K562 (cell line): ENCODE data around the gene ARPC4. TPM values are rescaled to one million over a fixed set of nuclear protein-coding genes. Genes with fewer than 3 reads are reported as not detected.

Source experiments
- ATF3 ChIP-seq, 2 experiments: fragments of 450-650 bp in 1 of 2; sonication (generic) in 1 of 2; formaldehyde crosslinking in 1 of 2; IDR thresholded peaks in 1 of 2; conservative IDR thresholded peaks in 1 of 2; 2 replicates each; pipeline versions ENCODE4 v1.6.1 to v1.8.1; 2016 to 2023; ENCODE audit warnings: mild to moderate bottlenecking in 2 of 2, moderate library complexity in 2 of 2, inconsistent platforms in 1 of 2, missing genetic modification reagents in 1 of 2
- FUS ChIP-seq: fragments of 200-400 bp; formaldehyde crosslinking; optimal IDR thresholded peaks from 2 replicates; pipeline ENCODE3; 2017; ENCODE audit warnings: low read depth, low read length
- PKNOX1 ChIP-seq: fragments of 450-650 bp; IDR thresholded peaks from 2 replicates; pipeline ENCODE4 v1.6.1; 2016
- PML ChIP-seq: IDR thresholded peaks from 2 replicates; pipeline ENCODE4 v1.6.1; 2012; ENCODE audit warnings: low read length, inconsistent platforms
- USF1 ChIP-seq: sonication (generic); formaldehyde crosslinking; IDR thresholded peaks from 2 replicates; pipeline ENCODE4 v1.9.0; 2022; ENCODE audit warnings: mild to moderate bottlenecking, missing genetic modification reagents
- XRCC3 ChIP-seq: fragments of 450-650 bp; IDR thresholded peaks from 2 replicates; pipeline ENCODE4 v1.6.1; 2017; ENCODE audit warnings: mild to moderate bottlenecking, moderate library complexity
- ZNF655 ChIP-seq: fragments of 250-450 bp; sonication (Bioruptor Pico); IDR thresholded peaks from 2 replicates; pipeline ENCODE4 v1.5.0; 2021
- polyA plus RNA-seq, 8 experiments: library from polyadenylated mRNA; depleted of rRNA in 4 of 8; stranded (reverse) in 5 of 8; unstranded in 3 of 8; fragments of >200 nt; fragmentation: Nextera tagmentation in 2 of 8; fragmentation: Illumina TruSeq in 1 of 8; extraction: Ambion mirVana in 2 of 8; extraction: Trizol in 1 of 8; gene quantifications; 2 replicates each; pipeline versions ENCODE4 v1.2.1 to v1.2.3, GENCODE V29; 2011 to 2014; ENCODE audit warnings: inconsistent platforms in 1 of 8, missing spikeins in 1 of 8
- total RNA-seq, 7 experiments: library from RNA; depleted of rRNA in 6 of 7; stranded (reverse); fragments of >200 nt in 6 of 7; fragmentation: Illumina TruSeq in 2 of 7; extraction: Trizol in 2 of 7; gene quantifications; 2 replicates each; pipeline versions ENCODE4 v1.2.1 to v1.2.3, GENCODE V29; 2011 to 2021; ENCODE audit warnings: low replicate concordance in 1 of 7

Gene ARPC4
- total and polyA plus RNA-seq, 9 of the 15 experiments (the other 6 are each of a cell fraction or from before 2014, with no cell fraction given): 20.1 to 153 (median 119) TPM

GRCh38 chr3:9765865-9766264 lies 27.0 kb upstream of the ARPC4 start (continued):
- no peak for TF ChIP-seq ZNF655 (CRISPR knock-in tag)
- no peak for TF ChIP-seq PML
- TF ChIP-seq FUS: no peak
- no peak for TF ChIP-seq ATF3 (IDR thresholded peaks at IDR 0.05)
- TF ChIP-seq ATF3 (CRISPR knock-in tag; conservative IDR thresholded peaks at IDR 0.05): no peak
- peak; percentile 55; the same call in 1 of the 2 replicates for TF ChIP-seq PKNOX1
- no peak for TF ChIP-seq XRCC3
- peak; percentile 95 for TF ChIP-seq USF1 (CRISPR knock-in tag)
- TF ChIP-seq, all 486 proteins: peak for 12
